Type B pancreatic cell (in vitro differentiated cells): ENCODE measurements around the gene CUX1. TPM values are rescaled to one million over a fixed set of nuclear protein-coding genes. Genes with fewer than 3 reads are reported as not detected.
A peak's percentile ranks its signal among the peaks of the same experiment; 100 is the strongest.
"Not testable (repeated sequence)": the region's sequence is repeated elsewhere in the genome, so short reads cannot be mapped to it uniquely, and the experiment has no call there.

Source experiments
- DNase-seq: peaks from one replicate; pipeline ENCODE4 v3.0.0; 2021; ENCODE audit warnings: mixed read lengths; ENCODE audit not compliant: unreplicated experiment; ENCODE audit errors: extremely low spot score
- H3K27ac Mint-ChIP-seq: 2 replicates; pipeline ENCODE4 v1.8.0; 2021; ENCODE audit warnings: mild to moderate bottlenecking, mixed read lengths
- H3K27me3 Mint-ChIP-seq: 2 replicates; pipeline ENCODE4 v1.8.0; 2021; ENCODE audit warnings: mixed read lengths
- H3K36me3 Mint-ChIP-seq: 2 replicates; pipeline ENCODE4 v1.8.0; 2021; ENCODE audit warnings: mixed read lengths
- H3K4me1 Mint-ChIP-seq: one replicate; pipeline ENCODE4 v1.8.0; 2021; ENCODE audit warnings: mixed read lengths; ENCODE audit not compliant: unreplicated experiment
- H3K4me3 Mint-ChIP-seq: 2 replicates; pipeline ENCODE4 v1.8.0; 2021; ENCODE audit warnings: mild to moderate bottlenecking, mixed read lengths
- H3K9me3 Mint-ChIP-seq: 2 replicates; pipeline ENCODE4 v1.8.0; 2021; ENCODE audit warnings: mixed read lengths
- CTCF ChIP-seq: fragments of 200-600 bp; sonication (generic); conservative IDR thresholded peaks from 2 replicates; pipeline ENCODE4 v1.5.0; 2021; ENCODE audit warnings: antibody characterized with exemption, mild to moderate bottlenecking
- total RNA-seq: library from RNA; stranded (reverse); gene quantifications from 2 replicates; pipeline ENCODE4 v1.2.1, GENCODE V29; 2021; ENCODE audit warnings: low replicate concordance

CUX1 gene
- total RNA-seq, 1 donor from 2014 or later, result 76.4 TPM

- DNase-seq, result no peak
- peaks cover 16% of the 10 kb centered on the region for H3K4me1 Mint-ChIP-seq
- no peak overlapping the region for H3K4me3 Mint-ChIP-seq
- H3K27me3 Mint-ChIP-seq, result no peaks in the 10 kb centered on the region
- no peak overlapping the region for H3K27ac Mint-ChIP-seq
- H3K36me3 Mint-ChIP-seq, result peaks cover 8% of the 10 kb centered on the region
- TF ChIP-seq CTCF, result no peak
- no peaks in the 10 kb centered on the region for H3K9me3 Mint-ChIP-seq
Measured at GRCh38 chr7:102129636-102130370, 312.4 kb downstream of the CUX1 start.

- Mint-ChIP-seq H3K36me3 (peaks cover 9% of the 10 kb centered on the region), H3K27ac (peak overlapping the region; percentile 75), H3K4me1 (peaks cover 16% of the 10 kb centered on the region), H3K9me3 (no peaks in the 10 kb centered on the region), H3K27me3 (no peaks in the 10 kb centered on the region), H3K4me3 (no peak overlapping the region)
- no peak for TF ChIP-seq CTCF
- DNase-seq, result no peak
Measured at GRCh38 chr7:102132209-102132752, 314.9 kb downstream of the CUX1 start.

- H3K9me3 Mint-ChIP-seq, result no peaks in the 10 kb centered on the region
- no peak overlapping the region for H3K4me3 Mint-ChIP-seq
- no peaks in the 10 kb centered on the region for H3K27me3 Mint-ChIP-seq
- H3K36me3 Mint-ChIP-seq, result peaks cover 10% of the 10 kb centered on the region
- no peak overlapping the region for H3K27ac Mint-ChIP-seq
- no peak for TF ChIP-seq CTCF
- no peak for DNase-seq
- peaks cover 5% of the 10 kb centered on the region for H3K4me1 Mint-ChIP-seq
Measured at GRCh38 chr7:102138676-102139075, 321.2 kb downstream of the CUX1 start.

- TF ChIP-seq CTCF, result no peak
- no peak for DNase-seq
- no peaks in the 10 kb centered on the region for H3K4me1 Mint-ChIP-seq
- peaks cover 15% of the 10 kb centered on the region for H3K36me3 Mint-ChIP-seq
- H3K27ac Mint-ChIP-seq, result no peak overlapping the region
- H3K27me3 Mint-ChIP-seq, result no peaks in the 10 kb centered on the region
- no peak overlapping the region for H3K4me3 Mint-ChIP-seq
- H3K9me3 Mint-ChIP-seq, result no peaks in the 10 kb centered on the region
Measured at GRCh38 chr7:102140952-102141370, 323.5 kb downstream of the CUX1 start.

GRCh38 chr7:102142433-102142832 is 325.0 kb downstream of the CUX1 start:
- not testable (repeated sequence) for DNase-seq, H3K9me3 Mint-ChIP-seq

GRCh38 chr7:102146122-102146521 is 328.7 kb downstream of the CUX1 start:
- H3K4me1 Mint-ChIP-seq, result peaks cover 7% of the 10 kb centered on the region
- no peaks in the 10 kb centered on the region for H3K9me3 Mint-ChIP-seq
- no peak for DNase-seq
- H3K36me3 Mint-ChIP-seq, result peaks cover 11% of the 10 kb centered on the region
- no peak overlapping the region for H3K27ac Mint-ChIP-seq
- H3K27me3 Mint-ChIP-seq, result no peaks in the 10 kb centered on the region
- H3K4me3 Mint-ChIP-seq, result no peak overlapping the region
- TF ChIP-seq CTCF, result no peak

More at GRCh38 chr7:102142433-102142832, 325.0 kb downstream of the CUX1 start:
- not testable (repeated sequence) for H3K4me1 Mint-ChIP-seq, H3K27ac Mint-ChIP-seq, H3K27me3 Mint-ChIP-seq, H3K4me3 Mint-ChIP-seq
- peaks cover 15% of the 10 kb centered on the region for H3K36me3 Mint-ChIP-seq
